Prostate gland (tissue), 2 donors: ENCODE data around the gene TBC1D2B. TPM values are rescaled to one million over a fixed set of nuclear protein-coding genes. Genes with fewer than 3 reads are reported as not detected.

ENCODE experiments used
- DNase-seq: peaks from one replicate; pipeline ENCODE4 v3.0.0-alpha.2; 2019; ENCODE audit warnings: low spot score
- H3K27ac ChIP-seq, 2 donors: fragments of 200-600 bp; sonication (generic); 2 replicates each; pipeline ENCODE4 v1.5.1; 2017 to 2019
- H3K27me3 ChIP-seq: fragments of 200-600 bp; sonication (generic); replicated peaks from 2 replicates; pipeline ENCODE4 v1.5.1; 2019; ENCODE audit not compliant: insufficient read depth
- H3K36me3 ChIP-seq, 2 donors: fragments of 200-600 bp; sonication (generic); 1 replicate in 1 of 2; 2 replicates in 1 of 2; pipeline versions ENCODE4 v1.5.1 to v1.8.1; 2017 to 2019
- H3K4me1 ChIP-seq: fragments of 200-600 bp; sonication (generic); replicated peaks from 2 replicates; pipeline ENCODE4 v1.5.1; 2019
- H3K4me3 ChIP-seq, 2 donors: fragments of 200-600 bp; sonication (generic); 2 replicates each; pipeline ENCODE4 v1.5.1; 2017 to 2019
- H3K9me3 ChIP-seq: fragments of 200-600 bp; sonication (generic); 2 replicates; pipeline ENCODE4 v1.5.1; 2017
- POLR2A ChIP-seq: fragments of 450-650 bp; IDR thresholded peaks from one replicate; pipeline ENCODE4 v1.6.1; 2016; ENCODE audit warnings: antibody characterized with exemption, mild to moderate bottlenecking
- POLR2AphosphoS5 ChIP-seq: sonication (generic); formaldehyde crosslinking; IDR thresholded peaks from one replicate; pipeline ENCODE4 v1.6.1; 2017; ENCODE audit warnings: antibody characterized with exemption
- WGBS: methylation state at CpG from one replicate; pipeline ENCODE4 v1.1.5; 2018; 5-methylcytosine and 5-hydroxymethylcytosine counted together
- intact Hi-C: fragments of 100-400 bp; cut with DNase I; formaldehyde crosslinking; loops from one replicate; pipeline ENCODE4 v1.14.2; 2022
- total RNA-seq, 2 donors: library from RNA; depleted of rRNA; stranded (reverse); fragments of >200 nt; gene quantifications; one replicate each; pipeline ENCODE4 v1.1.0, GENCODE V29; 2016
- TF ChIP-seq, protein P1 (sequence below), 4 experiments: fragments of 200-600 bp in 2 of 4; fragments of 450-650 bp in 2 of 4; sonication (generic) in 2 of 4; IDR thresholded peaks; 1 replicate in 3 of 4; 2 replicates in 1 of 4; pipeline ENCODE4 v1.5.1; 2016 to 2019; ENCODE audit warnings: antibody characterized with exemption in 4 of 4, mild to moderate bottlenecking in 2 of 4, moderate library complexity in 2 of 4

Gene TBC1D2B
- total RNA-seq, 2 donors from 2014 or later, result 21.5 to 49.5 TPM

DNA sequence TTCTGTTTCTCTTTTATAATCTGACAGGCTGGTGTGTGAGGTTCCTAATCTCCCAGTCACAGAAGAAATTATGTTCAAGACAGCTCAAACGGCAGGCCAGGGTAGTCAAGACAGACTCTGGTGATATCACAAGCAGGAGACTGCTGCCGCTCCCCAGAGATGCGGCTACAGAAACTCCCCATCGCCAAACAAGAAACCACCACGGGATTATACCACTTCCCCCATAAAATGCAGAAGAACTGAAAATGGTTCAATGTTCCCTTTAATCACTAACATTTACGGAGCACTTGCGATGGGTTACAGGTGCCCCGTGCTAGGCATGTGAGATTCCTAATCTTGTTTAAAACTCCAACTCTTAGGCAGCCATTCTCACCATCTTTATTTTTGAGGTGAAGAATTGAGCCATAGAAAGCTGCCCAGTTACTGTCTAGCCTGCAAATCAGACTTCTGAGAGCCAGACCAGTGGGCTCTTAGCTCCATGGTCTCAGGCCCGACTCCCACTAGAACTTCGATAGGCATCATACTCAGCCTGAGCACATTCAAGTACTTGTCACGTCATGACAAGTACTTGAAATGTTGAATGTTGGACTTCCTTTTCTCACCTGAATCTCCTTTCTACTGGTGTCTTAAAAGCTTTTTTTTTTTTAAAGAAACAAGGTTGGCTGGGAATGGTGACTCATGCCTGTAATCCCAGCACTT lies 58.4 kb downstream of the TBC1D2B start:
- DNase-seq, result no peak
- no peaks in the 10 kb centered on the region for H3K27me3 ChIP-seq
- no peak overlapping the region for H3K4me3 ChIP-seq
- WGBS, result 41% methylated on average over 11 of the region's 11 CpGs
- peaks cover 0 to 5% of the 10 kb centered on the region in 2 donors for H3K36me3 ChIP-seq
- intact Hi-C loops, result no loop called here
- TF ChIP-seq POLR2AphosphoS5 (no peak), POLR2A (no peak)
- TF ChIP-seq, protein P1, sequence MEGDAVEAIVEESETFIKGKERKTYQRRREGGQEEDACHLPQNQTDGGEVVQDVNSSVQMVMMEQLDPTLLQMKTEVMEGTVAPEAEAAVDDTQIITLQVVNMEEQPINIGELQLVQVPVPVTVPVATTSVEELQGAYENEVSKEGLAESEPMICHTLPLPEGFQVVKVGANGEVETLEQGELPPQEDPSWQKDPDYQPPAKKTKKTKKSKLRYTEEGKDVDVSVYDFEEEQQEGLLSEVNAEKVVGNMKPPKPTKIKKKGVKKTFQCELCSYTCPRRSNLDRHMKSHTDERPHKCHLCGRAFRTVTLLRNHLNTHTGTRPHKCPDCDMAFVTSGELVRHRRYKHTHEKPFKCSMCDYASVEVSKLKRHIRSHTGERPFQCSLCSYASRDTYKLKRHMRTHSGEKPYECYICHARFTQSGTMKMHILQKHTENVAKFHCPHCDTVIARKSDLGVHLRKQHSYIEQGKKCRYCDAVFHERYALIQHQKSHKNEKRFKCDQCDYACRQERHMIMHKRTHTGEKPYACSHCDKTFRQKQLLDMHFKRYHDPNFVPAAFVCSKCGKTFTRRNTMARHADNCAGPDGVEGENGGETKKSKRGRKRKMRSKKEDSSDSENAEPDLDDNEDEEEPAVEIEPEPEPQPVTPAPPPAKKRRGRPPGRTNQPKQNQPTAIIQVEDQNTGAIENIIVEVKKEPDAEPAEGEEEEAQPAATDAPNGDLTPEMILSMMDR (IDR thresholded peaks at IDR 0.05), result no peak
- H3K4me1 ChIP-seq, result peaks cover 17% of the 10 kb centered on the region
- no peaks in the 10 kb centered on the region for H3K9me3 ChIP-seq
- H3K27ac ChIP-seq, result peak overlapping the region; percentile 55 to 72

DNA sequence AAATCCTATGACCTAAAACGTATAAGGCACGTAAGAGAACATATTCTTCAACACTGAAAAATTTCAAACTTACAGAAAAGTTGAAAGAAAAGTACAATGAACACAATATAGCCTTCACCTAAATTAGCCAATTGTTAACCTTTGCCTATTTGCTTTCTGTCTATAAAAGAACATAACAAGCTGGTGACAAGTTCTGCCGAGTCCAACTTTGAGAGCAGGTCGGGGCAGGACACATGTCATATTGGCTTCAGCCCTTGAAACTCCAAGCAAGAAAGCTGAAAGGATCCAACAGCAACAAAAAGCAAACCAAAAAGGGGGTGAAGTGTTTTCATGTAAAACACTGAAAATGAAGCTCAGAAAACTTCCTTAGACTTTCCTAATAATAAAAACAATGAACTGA lies 59.1 kb downstream of the TBC1D2B start:
- peaks cover 19% of the 10 kb centered on the region for H3K4me1 ChIP-seq
- H3K9me3 ChIP-seq, result no peaks in the 10 kb centered on the region
- H3K36me3 ChIP-seq, result peaks cover 0 to 4% of the 10 kb centered on the region in 2 donors
- WGBS, result 34% methylated on average over 4 of the region's 4 CpGs
- H3K27me3 ChIP-seq, result no peaks in the 10 kb centered on the region
- intact Hi-C loops, result no loop called here
- H3K4me3 ChIP-seq, result no peak overlapping the region
- H3K27ac ChIP-seq, result peak overlapping the region; percentile 55 to 72
- TF ChIP-seq, protein P1 (IDR thresholded peaks at IDR 0.05), result no peak
- TF ChIP-seq POLR2A (no peak), POLR2AphosphoS5 (peak; percentile 72)
- peak; percentile 73 for DNase-seq

DNA sequence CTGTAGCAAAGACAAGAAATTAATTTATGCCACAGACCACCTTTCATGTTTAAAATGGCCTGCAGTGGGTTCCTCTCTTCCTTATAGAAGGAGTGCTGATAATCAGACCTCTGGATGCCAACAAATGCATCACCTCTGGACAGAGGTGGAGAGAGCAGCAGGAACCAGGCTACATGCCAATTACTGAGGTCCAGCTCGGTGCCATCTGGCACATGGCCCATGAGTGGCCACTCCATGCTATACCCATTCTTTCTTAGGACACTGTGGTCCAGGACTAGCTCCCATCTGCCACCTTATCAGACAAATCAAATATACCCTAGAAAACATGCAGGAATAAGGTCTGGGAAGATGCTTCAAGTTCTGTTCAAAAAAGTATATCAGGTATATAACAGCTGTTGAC lies 60.7 kb downstream of the TBC1D2B start:
- WGBS, result 33% methylated on average over 1 of the region's 1 CpG
- TF ChIP-seq, protein P1 (IDR thresholded peaks at IDR 0.05), result no peak
- TF ChIP-seq POLR2A (no peak), POLR2AphosphoS5 (no peak)
- no peaks in the 10 kb centered on the region for H3K36me3 ChIP-seq
- no peaks in the 10 kb centered on the region for H3K9me3 ChIP-seq
- intact Hi-C loops, result no loop called here
- no peaks in the 10 kb centered on the region for H3K27me3 ChIP-seq
- H3K4me1 ChIP-seq, result peaks cover 21% of the 10 kb centered on the region
- H3K27ac ChIP-seq, result peak overlapping the region in 1 of 2 donors; percentile 72
- no peak for DNase-seq
- H3K4me3 ChIP-seq, result no peak overlapping the region

DNA sequence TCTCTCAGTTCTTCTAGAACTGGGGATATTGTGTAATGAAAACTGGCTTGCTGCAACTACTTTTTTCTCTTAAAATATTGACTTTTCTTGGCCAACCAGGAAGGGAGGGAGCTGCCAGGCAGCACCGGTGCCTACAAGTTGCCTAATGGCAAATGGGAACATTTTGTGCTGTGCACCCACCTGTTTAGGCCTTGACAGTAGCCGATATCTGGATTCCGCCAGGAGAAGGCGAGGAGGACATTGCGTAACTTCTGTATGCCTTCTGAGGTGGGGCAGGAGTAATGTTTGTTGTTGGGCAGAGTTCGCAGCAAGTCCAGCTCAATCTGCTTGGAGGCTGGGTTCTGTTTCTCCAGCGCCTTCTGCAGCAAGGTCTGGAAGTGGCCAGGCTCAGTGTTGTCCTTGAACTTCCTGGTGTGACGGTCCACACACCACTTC lies 64.9 kb downstream of the TBC1D2B start:
- H3K4me1 ChIP-seq, result peaks cover 28% of the 10 kb centered on the region
- no peaks in the 10 kb centered on the region for H3K9me3 ChIP-seq
- H3K4me3 ChIP-seq, result no peak overlapping the region
- H3K36me3 ChIP-seq, result no peaks in the 10 kb centered on the region
- intact Hi-C loops, result no loop called here
- H3K27me3 ChIP-seq, result no peaks in the 10 kb centered on the region
- WGBS, result 62% methylated on average over 8 of the region's 8 CpGs
- peak; percentile 24 for TF ChIP-seq POLR2A
- TF ChIP-seq, protein P1 (IDR thresholded peaks at IDR 0.05), result no peak
- peak; percentile 95 for TF ChIP-seq POLR2AphosphoS5
- H3K27ac ChIP-seq, result peak overlapping the region; percentile 64 to 67
- peak; percentile 93 for DNase-seq

DNA sequence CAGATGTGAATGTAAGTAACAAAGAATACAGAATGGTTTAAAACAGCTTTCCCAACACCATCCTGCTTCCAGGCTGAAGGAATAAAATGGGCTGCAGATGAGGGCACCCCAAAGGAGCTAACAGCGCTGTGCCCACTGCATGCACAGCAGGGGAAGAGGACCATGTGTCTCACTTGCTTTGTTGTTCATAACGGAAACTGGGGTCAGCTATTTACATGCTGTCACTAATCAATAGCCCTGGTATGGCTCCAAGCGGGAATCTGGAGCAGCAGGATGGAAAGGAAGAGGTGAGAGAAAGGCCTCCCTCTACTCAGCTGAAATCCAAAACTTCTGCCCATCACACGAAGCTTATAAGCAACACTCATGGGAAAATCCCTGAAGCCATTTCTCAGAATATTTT lies 67.4 kb downstream of the TBC1D2B start:
- H3K27ac ChIP-seq, result no peak overlapping the region
- H3K4me1 ChIP-seq, result peaks cover 34% of the 10 kb centered on the region
- intact Hi-C loops, result no loop called here
- no peaks in the 10 kb centered on the region for H3K27me3 ChIP-seq
- 90% methylated on average over 4 of the region's 4 CpGs for WGBS
- H3K4me3 ChIP-seq, result no peak overlapping the region
- no peaks in the 10 kb centered on the region for H3K9me3 ChIP-seq
- H3K36me3 ChIP-seq, result no peaks in the 10 kb centered on the region
- DNase-seq, result no peak
- TF ChIP-seq POLR2AphosphoS5 (no peak), POLR2A (no peak)
- TF ChIP-seq, protein P1 (IDR thresholded peaks at IDR 0.05), result no peak
